AG04449 (cell line): ENCODE data around the gene NBR1.
"Not testable (repeated sequence)": the region's sequence is repeated elsewhere in the genome, so short reads cannot be mapped to it uniquely, and the experiment has no call there.

Experiments used
- CTCF ChIA-PET: fragments of 350-600 bp; formaldehyde crosslinking; extraction: SDS; loops from one replicate; lab custom pipeline; 2021; ENCODE audit warnings: antibody characterized with exemption; lab: Yijun Ruan, JAX
- POLR2A ChIA-PET: fragments of 400-600, 350-600 bp; formaldehyde crosslinking; extraction: SDS; loops from one replicate; lab custom pipeline; 2020; ENCODE audit warnings: antibody characterized with exemption, inconsistent platforms; lab: Yijun Ruan, JAX
- DNase-seq: peaks from one replicate; pipeline ENCODE4 v3.0.0-alpha.2; 2010; ENCODE audit warnings: low read depth, low spot score
- H3K4me3 ChIP-seq: 2 replicates; pipeline ENCODE4 v1.5.1; 2011; ENCODE audit warnings: low read depth, mild to moderate bottlenecking, control low read depth, low read length
- TF ChIP-seq, protein P1 (sequence below): IDR thresholded peaks from one replicate; pipeline ENCODE4 v1.5.1; 2011; ENCODE audit warnings: mild to moderate bottlenecking, moderate library complexity, low read length, control low read depth, inconsistent platforms; ENCODE audit not compliant: insufficient read depth; ENCODE audit errors: missing control alignments

The NBR1 gene

DNA sequence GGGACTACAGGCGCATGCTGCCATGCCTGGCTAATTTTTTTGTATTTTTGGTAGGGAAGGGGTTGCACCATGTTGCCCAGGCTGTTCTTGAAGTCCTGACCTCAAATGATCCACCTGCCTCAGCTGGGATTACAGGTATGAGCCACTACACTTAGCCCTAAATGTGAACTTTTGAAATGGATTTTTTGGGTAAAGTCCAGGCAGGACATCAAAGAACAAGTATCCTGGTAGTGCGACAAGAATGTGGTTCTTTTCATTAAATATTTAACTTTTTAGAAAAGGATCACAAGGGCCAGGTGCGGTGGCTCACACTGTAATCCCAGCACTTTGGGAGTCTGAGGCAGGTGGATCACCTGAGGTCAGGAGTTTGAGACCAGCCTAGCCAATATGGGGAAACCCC, 15.3 kb upstream of the NBR1 start:
- TF ChIP-seq, protein P1, sequence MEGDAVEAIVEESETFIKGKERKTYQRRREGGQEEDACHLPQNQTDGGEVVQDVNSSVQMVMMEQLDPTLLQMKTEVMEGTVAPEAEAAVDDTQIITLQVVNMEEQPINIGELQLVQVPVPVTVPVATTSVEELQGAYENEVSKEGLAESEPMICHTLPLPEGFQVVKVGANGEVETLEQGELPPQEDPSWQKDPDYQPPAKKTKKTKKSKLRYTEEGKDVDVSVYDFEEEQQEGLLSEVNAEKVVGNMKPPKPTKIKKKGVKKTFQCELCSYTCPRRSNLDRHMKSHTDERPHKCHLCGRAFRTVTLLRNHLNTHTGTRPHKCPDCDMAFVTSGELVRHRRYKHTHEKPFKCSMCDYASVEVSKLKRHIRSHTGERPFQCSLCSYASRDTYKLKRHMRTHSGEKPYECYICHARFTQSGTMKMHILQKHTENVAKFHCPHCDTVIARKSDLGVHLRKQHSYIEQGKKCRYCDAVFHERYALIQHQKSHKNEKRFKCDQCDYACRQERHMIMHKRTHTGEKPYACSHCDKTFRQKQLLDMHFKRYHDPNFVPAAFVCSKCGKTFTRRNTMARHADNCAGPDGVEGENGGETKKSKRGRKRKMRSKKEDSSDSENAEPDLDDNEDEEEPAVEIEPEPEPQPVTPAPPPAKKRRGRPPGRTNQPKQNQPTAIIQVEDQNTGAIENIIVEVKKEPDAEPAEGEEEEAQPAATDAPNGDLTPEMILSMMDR: no peak
- DNase-seq: no peak
- no peak overlapping the region for H3K4me3 ChIP-seq
- ChIA-PET CTCF (no interaction called here), POLR2A (no interaction called here)

DNA sequence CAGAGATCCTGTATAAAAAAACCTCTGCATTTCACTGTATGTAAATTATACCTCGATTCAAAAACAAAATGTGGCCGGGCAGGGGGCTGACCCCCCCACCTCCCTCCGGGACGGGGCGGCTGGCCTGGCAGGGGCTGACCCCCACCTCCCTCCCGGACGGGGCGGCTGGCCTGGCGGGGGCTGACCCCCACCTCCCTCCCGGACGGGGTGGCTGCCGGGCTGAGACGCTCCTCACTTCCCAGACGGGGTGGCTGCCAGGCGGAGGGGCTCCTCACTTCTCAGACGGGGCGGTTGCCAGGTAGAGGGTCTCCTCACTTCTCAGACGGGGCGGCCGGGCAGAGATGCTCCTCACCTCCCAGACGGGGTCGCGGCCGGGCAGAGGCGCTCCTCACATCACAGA, 11.8 kb upstream of the NBR1 start:
- DNase-seq, POLR2A ChIA-PET, CTCF ChIA-PET, H3K4me3 ChIP-seq: not testable (repeated sequence)

DNA sequence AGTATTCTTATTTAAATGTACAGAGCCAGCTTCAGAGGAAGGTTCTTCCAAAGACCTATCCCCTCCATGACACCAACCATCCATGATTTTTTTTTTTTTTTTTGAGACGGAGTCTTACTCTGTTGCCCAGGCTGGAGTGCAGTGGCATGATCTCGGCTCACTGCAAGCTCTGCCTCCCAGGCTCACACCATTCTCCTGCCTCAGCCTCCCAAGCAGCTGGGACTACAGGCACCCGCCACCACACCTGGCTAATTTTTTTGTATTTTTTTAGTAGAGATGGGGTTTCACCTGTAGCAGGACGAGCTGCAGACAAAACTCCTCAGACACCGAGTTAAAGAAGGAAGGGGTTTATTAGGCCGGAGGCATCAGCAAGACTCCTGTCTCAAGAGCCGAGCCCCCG, 11.1 kb upstream of the NBR1 start:
- H3K4me3 ChIP-seq, DNase-seq, POLR2A ChIA-PET: not testable (repeated sequence)
- CTCF ChIA-PET: interaction anchor here (0.6 kb wide), 1 partner anchor 136 kb away, joined by 3 read pairs; no protein-coding TSS in a partner anchor

- DNase-seq, H3K4me3 ChIP-seq, CTCF ChIA-PET, POLR2A ChIA-PET: not testable (repeated sequence)
These were observed 5.0 kb upstream of the NBR1 start for GRCh38 chr17:43165971-43166370.

DNA sequence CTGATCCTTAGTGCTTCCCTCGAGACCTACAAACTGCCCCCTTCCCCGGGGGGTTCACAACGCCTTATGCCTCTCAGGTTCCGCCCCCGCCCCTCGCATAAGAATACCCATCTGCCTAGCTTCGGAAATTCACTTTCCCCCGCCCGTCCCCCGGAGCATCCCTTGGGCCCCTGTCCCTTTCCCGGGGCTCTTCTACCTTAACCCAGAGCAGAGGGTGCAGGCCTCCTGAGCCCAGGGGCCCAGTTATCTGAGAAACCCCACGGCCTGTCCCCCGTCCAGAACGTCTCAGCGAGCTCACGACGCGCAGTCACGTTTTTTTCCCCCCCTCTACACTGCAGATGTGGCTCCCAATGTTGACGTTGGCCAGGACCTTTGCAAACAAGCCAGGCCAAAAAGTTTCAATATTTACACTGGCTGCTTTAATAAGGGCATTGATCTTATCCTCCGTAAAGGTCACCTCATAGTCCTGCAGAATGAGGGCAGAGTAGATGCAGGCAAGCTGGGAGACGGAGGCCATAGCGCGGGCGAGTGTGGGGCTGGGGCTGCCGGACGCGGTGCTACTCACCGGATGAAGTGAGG, 1.4 kb upstream of the NBR1 start:
- CTCF ChIA-PET: interaction anchor here (0.9 to 2.4 kb wide), 2 partner anchors 8 to 145 kb away, joined by 3 to 14 read pairs; no protein-coding TSS in a partner anchor
- DNase-seq: no peak
- POLR2A ChIA-PET: interaction anchor here (0.9 to 1.2 kb wide), 2 partner anchors 146 kb away, joined by 3 to 4 read pairs; no protein-coding TSS in a partner anchor
- H3K4me3 ChIP-seq: peak overlapping the region; percentile 85
- TF ChIP-seq, protein P1: no peak

DNA sequence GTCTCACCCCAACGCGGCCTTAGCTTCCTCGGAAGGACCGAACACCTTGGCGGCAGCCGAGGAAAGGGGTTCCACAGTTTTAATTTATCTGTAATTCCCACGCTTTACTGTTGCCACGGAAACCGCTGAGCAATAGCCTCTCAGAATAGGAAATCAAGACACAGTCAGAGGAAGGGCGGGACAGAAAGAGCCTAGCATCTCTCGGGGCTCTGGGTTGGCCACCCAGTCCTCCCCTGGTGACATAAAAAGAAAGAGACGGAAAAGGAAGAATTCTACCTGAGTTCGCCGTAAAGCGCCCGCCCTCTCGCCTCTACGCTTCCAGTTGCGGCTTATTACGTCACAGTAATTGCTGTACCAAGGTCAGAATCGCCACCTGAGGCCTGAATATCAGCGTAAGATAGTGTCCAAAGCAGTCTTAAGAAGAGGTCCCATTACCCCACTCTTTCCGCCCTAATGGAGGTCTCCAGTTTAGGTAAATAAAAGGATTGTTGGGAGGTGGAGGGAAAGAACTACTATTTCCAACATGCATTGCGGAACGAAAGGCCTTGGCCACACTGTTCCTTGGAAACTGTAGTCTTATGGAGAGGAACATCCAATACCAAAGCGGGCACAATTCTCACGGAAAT, 761 bp upstream of the NBR1 start:
- ChIA-PET CTCF (interaction anchor here (2.4 kb wide), 1 partner anchor 146 kb away, joined by 14 read pairs; no protein-coding TSS in a partner anchor), POLR2A (interaction anchor here (0.9 to 1.2 kb wide), 2 partner anchors 145 to 146 kb away, joined by 3 to 4 read pairs; no protein-coding TSS in a partner anchor)
- DNase-seq: peak; percentile 74
- H3K4me3 ChIP-seq: peak overlapping the region; percentile 85
- TF ChIP-seq, protein P1: no peak

DNA sequence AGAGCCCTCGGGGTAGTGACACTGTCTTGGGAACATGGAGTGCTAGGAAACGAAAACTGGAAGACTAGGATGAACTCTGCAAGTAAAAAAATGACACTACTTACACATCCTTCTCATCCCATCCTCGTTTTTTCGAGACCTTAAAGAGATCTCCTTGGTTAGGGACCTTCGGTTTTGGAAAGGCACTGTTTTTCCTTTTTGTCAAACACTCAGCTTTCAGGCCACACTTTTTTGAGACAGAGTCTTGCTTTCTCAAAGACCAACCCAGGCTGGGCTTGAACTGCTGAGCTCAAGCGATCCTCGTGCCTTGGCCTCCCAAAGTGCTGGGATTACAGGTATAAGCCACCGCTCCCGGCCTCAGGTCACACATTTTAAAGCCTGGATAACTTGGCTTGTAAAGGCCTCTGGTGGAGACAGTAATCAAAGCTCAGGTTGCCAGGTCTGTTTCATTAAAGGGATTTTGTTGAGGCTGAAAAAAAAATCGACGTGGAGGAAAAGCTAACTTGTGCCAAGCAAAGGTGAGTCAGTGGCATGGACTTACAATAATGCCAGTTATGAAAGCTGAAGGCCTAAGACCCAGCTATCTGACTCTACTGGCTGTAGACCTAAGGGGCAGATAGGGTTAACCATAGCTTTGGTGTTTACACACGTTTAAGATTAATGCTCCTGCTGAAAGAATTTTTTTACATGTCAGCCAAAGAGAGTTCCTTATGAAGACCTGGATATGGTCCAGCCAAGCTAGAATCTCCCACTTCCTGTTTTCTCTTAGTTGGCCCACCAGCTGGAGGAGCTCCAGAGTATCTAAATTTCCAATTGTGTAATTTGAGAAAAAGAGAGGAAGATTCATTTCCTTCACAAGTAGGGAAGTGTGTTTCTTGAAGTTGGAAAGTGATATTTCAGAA, 823 bp downstream of the NBR1 start:
- DNase-seq: peak; percentile 91
- ChIA-PET CTCF (interaction anchor here (1.0 to 1.9 kb wide), 6 partner anchors 17 to 173 kb away, joined by 3 to 14 read pairs (median 3); partner anchors contain the start of genes RND2 and RPL27), POLR2A (interaction anchor here (0.8 to 2.3 kb wide), 6 partner anchors 12 to 174 kb away, joined by 3 to 15 read pairs (median 6); partner anchors contain the start of genes RPL27, TMEM106A and VAT1)
- TF ChIP-seq, protein P1: no peak
- H3K4me3 ChIP-seq: peak overlapping the region; percentile 85
